Measurements from ENCODE around the gene MAP2.

The MAP2 gene

GRCh38 chr2:209690029-209690754 lies 266.3 kb downstream of the MAP2 start:
- no peak overlapping the region for H2AK5ac ChIP-seq (ENCODE audit: low read length, severe bottlenecking)
- no peak overlapping the region for H2BK5ac ChIP-seq (ENCODE audit: low read depth, low read length, poor library complexity, severe bottlenecking)
- no peak overlapping the region for H3K4ac ChIP-seq (ENCODE audit: low read depth in 1 of 2, low read length in 2 of 2)
- H3K27ac ChIP-seq (ENCODE audit: low read length, poor library complexity, severe bottlenecking) = no peak overlapping the region
- no peak overlapping the region for H2BK12ac ChIP-seq (ENCODE audit: low read length in 2 of 2)
- H4K8ac ChIP-seq (ENCODE audit: low read length) = no peak overlapping the region
- H3K9ac ChIP-seq (ENCODE audit: low read length) = no peak overlapping the region
- H3K23ac ChIP-seq (ENCODE audit: low read length in 2 of 2) = no peak overlapping the region
- no peaks in the 10 kb centered on the region for H3K36me3 ChIP-seq (ENCODE audit: control insufficient read depth in 1 of 2, insufficient read depth in 2 of 2, low read depth in 1 of 2, low read length in 2 of 2)
- no peak for DNase-seq
- peaks cover 0 to 2% of the 10 kb centered on the region in 2 experiments for H3K27me3 ChIP-seq (ENCODE audit: control insufficient read depth in 1 of 2, insufficient read depth in 1 of 2, low read length in 2 of 2)
- H3K18ac ChIP-seq (ENCODE audit: low read depth in 1 of 2, low read length in 2 of 2) = no peak overlapping the region
- WGBS = 88% methylated on average over 10 of the region's 10 CpGs
- no peak overlapping the region for H3K4me3 ChIP-seq (ENCODE audit: insufficient read depth in 1 of 2, low read depth in 1 of 2, low read length in 2 of 2)
- H3K9me3 ChIP-seq (ENCODE audit: control insufficient read depth, low read length) = no peaks in the 10 kb centered on the region
- no peak overlapping the region for H3K14ac ChIP-seq (ENCODE audit: low read length in 2 of 2)
- H2BK15ac ChIP-seq (ENCODE audit: low read depth, poor library complexity, severe bottlenecking) = no peak overlapping the region
- no peak overlapping the region for H3K4me2 ChIP-seq (ENCODE audit: low read length, poor library complexity, severe bottlenecking)
- no peak overlapping the region for H4K91ac ChIP-seq (ENCODE audit: low read length)
- no peak overlapping the region for H2BK120ac ChIP-seq (ENCODE audit: low read depth, low read length)
- H3K79me1 ChIP-seq (replicated peaks; ENCODE audit: low read length, poor library complexity, severe bottlenecking) = no peaks in the 10 kb centered on the region
- no peaks in the 10 kb centered on the region for H3K4me1 ChIP-seq (ENCODE audit: control insufficient read depth, insufficient read depth, low read depth, low read length)
- no peak overlapping the region for H2AFZ ChIP-seq (ENCODE audit: low read depth, low read length)

DNA sequence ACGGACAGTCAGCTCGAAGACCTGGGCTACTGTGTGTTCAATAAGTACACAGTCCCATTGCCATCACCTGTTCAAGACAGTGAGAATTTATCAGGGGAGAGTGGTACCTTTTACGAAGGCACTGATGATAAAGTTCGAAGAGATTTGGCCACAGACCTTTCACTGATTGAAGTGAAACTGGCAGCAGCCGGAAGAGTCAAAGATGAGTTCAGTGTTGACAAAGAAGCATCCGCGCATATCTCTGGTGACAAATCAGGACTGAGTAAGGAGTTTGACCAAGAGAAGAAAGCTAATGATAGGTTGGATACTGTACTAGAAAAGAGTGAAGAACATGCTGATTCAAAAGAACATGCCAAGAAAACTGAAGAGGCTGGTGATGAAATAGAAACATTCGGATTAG lies 270.9 kb downstream of the MAP2 start:
- H3K27ac ChIP-seq (ENCODE audit: low read length, poor library complexity, severe bottlenecking) = no peak overlapping the region
- H3K14ac ChIP-seq (ENCODE audit: low read length in 2 of 2) = no peak overlapping the region
- H4K91ac ChIP-seq (ENCODE audit: low read length) = no peak overlapping the region
- H3K79me1 ChIP-seq (replicated peaks; ENCODE audit: low read length, poor library complexity, severe bottlenecking) = no peaks in the 10 kb centered on the region
- no peaks in the 10 kb centered on the region for H3K4me1 ChIP-seq (ENCODE audit: control insufficient read depth, insufficient read depth, low read depth, low read length)
- no peak overlapping the region for H3K23ac ChIP-seq (ENCODE audit: low read length in 2 of 2)
- H3K18ac ChIP-seq (ENCODE audit: low read depth in 1 of 2, low read length in 2 of 2) = no peak overlapping the region
- no peak overlapping the region for H4K8ac ChIP-seq (ENCODE audit: low read length)
- no peak overlapping the region for H3K4ac ChIP-seq (ENCODE audit: low read depth in 1 of 2, low read length in 2 of 2)
- H3K4me2 ChIP-seq (ENCODE audit: low read length, poor library complexity, severe bottlenecking) = no peak overlapping the region
- H2BK12ac ChIP-seq (ENCODE audit: low read length in 2 of 2) = no peak overlapping the region
- H2BK120ac ChIP-seq (ENCODE audit: low read depth, low read length) = no peak overlapping the region
- H3K4me3 ChIP-seq (ENCODE audit: insufficient read depth in 1 of 2, low read depth in 1 of 2, low read length in 2 of 2) = no peak overlapping the region
- H3K9me3 ChIP-seq (ENCODE audit: control insufficient read depth, low read length) = no peaks in the 10 kb centered on the region
- no peak overlapping the region for H3K9ac ChIP-seq (ENCODE audit: low read length)
- H2BK15ac ChIP-seq (ENCODE audit: low read depth, poor library complexity, severe bottlenecking) = no peak overlapping the region
- WGBS = 86% methylated on average over 8 of the region's 8 CpGs
- DNase-seq = no peak
- no peak overlapping the region for H2BK5ac ChIP-seq (ENCODE audit: low read depth, low read length, poor library complexity, severe bottlenecking)
- no peak overlapping the region for H2AK5ac ChIP-seq (ENCODE audit: low read length, severe bottlenecking)
- H3K27me3 ChIP-seq (ENCODE audit: control insufficient read depth in 1 of 2, insufficient read depth in 1 of 2, low read length in 2 of 2) = peaks cover 0 to 2% of the 10 kb centered on the region in 2 experiments
- H3K36me3 ChIP-seq (ENCODE audit: control insufficient read depth in 1 of 2, insufficient read depth in 2 of 2, low read depth in 1 of 2, low read length in 2 of 2) = no peaks in the 10 kb centered on the region
- no peak overlapping the region for H2AFZ ChIP-seq (ENCODE audit: low read depth, low read length)

- no peak for DNase-seq
- Histone ChIP-seq H2AK5ac (ENCODE audit: low read length, severe bottlenecking) (no peak overlapping the region), H2BK5ac (ENCODE audit: low read depth, low read length, poor library complexity, severe bottlenecking) (no peak overlapping the region), H3K4me2 (ENCODE audit: low read length, poor library complexity, severe bottlenecking) (no peak overlapping the region), H3K9me3 (ENCODE audit: control insufficient read depth, low read length) (no peaks in the 10 kb centered on the region), H3K36me3 (ENCODE audit: control insufficient read depth in 1 of 2, insufficient read depth in 2 of 2, low read depth in 1 of 2, low read length in 2 of 2) (no peaks in the 10 kb centered on the region), H3K4me1 (ENCODE audit: control insufficient read depth, insufficient read depth, low read depth, low read length) (no peaks in the 10 kb centered on the region), H3K18ac (ENCODE audit: low read depth in 1 of 2, low read length in 2 of 2) (no peak overlapping the region), H3K27ac (ENCODE audit: low read length, poor library complexity, severe bottlenecking) (no peak overlapping the region), H4K8ac (ENCODE audit: low read length) (no peak overlapping the region), H3K14ac (ENCODE audit: low read length in 2 of 2) (no peak overlapping the region), H3K27me3 (ENCODE audit: control insufficient read depth in 1 of 2, insufficient read depth in 1 of 2, low read length in 2 of 2) (peaks cover 0 to 2% of the 10 kb centered on the region in 2 experiments), H2BK12ac (ENCODE audit: low read length in 2 of 2) (no peak overlapping the region), H2BK15ac (ENCODE audit: low read depth, poor library complexity, severe bottlenecking) (no peak overlapping the region), H3K79me1 (replicated peaks; ENCODE audit: low read length, poor library complexity, severe bottlenecking) (no peaks in the 10 kb centered on the region), H3K4me3 (ENCODE audit: insufficient read depth in 1 of 2, low read depth in 1 of 2, low read length in 2 of 2) (no peak overlapping the region), H3K4ac (ENCODE audit: low read depth in 1 of 2, low read length in 2 of 2) (no peak overlapping the region), H2BK120ac (ENCODE audit: low read depth, low read length) (no peak overlapping the region), H3K9ac (ENCODE audit: low read length) (no peak overlapping the region), H4K91ac (ENCODE audit: low read length) (no peak overlapping the region), H3K23ac (ENCODE audit: low read length in 2 of 2) (no peak overlapping the region), H2AFZ (ENCODE audit: low read depth, low read length) (no peak overlapping the region)
- WGBS = 67% methylated on average over 1 of the region's 8 CpGs
Measured at GRCh38 chr2:209696836-209697711, 273.2 kb downstream of the MAP2 start.

DNA sequence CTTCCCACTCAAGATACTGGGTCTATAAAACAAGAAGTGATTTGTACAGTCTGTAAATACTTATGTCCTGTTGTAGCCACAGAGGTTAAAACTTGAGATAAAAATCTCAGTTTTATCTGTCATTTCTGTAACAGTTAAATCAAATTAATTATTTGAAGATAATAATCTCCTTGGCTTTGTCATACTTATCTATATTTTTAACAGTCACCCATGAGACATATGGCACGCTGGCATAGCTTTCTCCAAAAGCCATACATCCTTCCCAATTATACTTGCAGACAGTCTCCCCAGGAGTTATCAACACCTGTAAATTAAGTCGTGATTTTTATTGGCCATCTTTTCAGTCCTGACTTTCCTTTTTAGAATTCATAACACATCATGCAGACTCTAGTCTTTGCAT lies 278.9 kb downstream of the MAP2 start:
- no peak overlapping the region for H4K91ac ChIP-seq (ENCODE audit: low read length)
- no peak overlapping the region for H3K4me3 ChIP-seq (ENCODE audit: insufficient read depth in 1 of 2, low read depth in 1 of 2, low read length in 2 of 2)
- no peak overlapping the region for H2AK5ac ChIP-seq (ENCODE audit: low read length, severe bottlenecking)
- H3K27me3 ChIP-seq (ENCODE audit: control insufficient read depth in 1 of 2, insufficient read depth in 1 of 2, low read length in 2 of 2) = no peaks in the 10 kb centered on the region
- DNase-seq = no peak
- no peak overlapping the region for H3K14ac ChIP-seq (ENCODE audit: low read length in 2 of 2)
- no peak overlapping the region for H3K27ac ChIP-seq (ENCODE audit: low read length, poor library complexity, severe bottlenecking)
- no peaks in the 10 kb centered on the region for H3K79me1 ChIP-seq (replicated peaks; ENCODE audit: low read length, poor library complexity, severe bottlenecking)
- no peak overlapping the region for H4K8ac ChIP-seq (ENCODE audit: low read length)
- no peak overlapping the region for H2BK5ac ChIP-seq (ENCODE audit: low read depth, low read length, poor library complexity, severe bottlenecking)
- H3K23ac ChIP-seq (ENCODE audit: low read length in 2 of 2) = no peak overlapping the region
- H2BK120ac ChIP-seq (ENCODE audit: low read depth, low read length) = no peak overlapping the region
- H3K9ac ChIP-seq (ENCODE audit: low read length) = no peak overlapping the region
- H3K4ac ChIP-seq (ENCODE audit: low read depth in 1 of 2, low read length in 2 of 2) = no peak overlapping the region
- no peak overlapping the region for H2BK12ac ChIP-seq (ENCODE audit: low read length in 2 of 2)
- WGBS = 71% methylated on average over 1 of the region's 2 CpGs
- H3K9me3 ChIP-seq (ENCODE audit: control insufficient read depth, low read length) = no peaks in the 10 kb centered on the region
- no peak overlapping the region for H2AFZ ChIP-seq (ENCODE audit: low read depth, low read length)
- H3K4me2 ChIP-seq (ENCODE audit: low read length, poor library complexity, severe bottlenecking) = no peak overlapping the region
- H3K36me3 ChIP-seq (ENCODE audit: control insufficient read depth in 1 of 2, insufficient read depth in 2 of 2, low read depth in 1 of 2, low read length in 2 of 2) = no peaks in the 10 kb centered on the region
- no peak overlapping the region for H2BK15ac ChIP-seq (ENCODE audit: low read depth, poor library complexity, severe bottlenecking)
- no peak overlapping the region for H3K18ac ChIP-seq (ENCODE audit: low read depth in 1 of 2, low read length in 2 of 2)
- no peaks in the 10 kb centered on the region for H3K4me1 ChIP-seq (ENCODE audit: control insufficient read depth, insufficient read depth, low read depth, low read length)
